CD14-positive monocyte (primary cell): ENCODE results near the gene CAPN13. TPM values are rescaled to one million over a fixed set of nuclear protein-coding genes. Genes with fewer than 3 reads are reported as not detected.

Source experiments
- DNase-seq, 3 donors: peaks; one replicate each; pipeline ENCODE4 v3.0.0-alpha.2; 2011 to 2022
- H2AFZ ChIP-seq: 2 replicates; pipeline ENCODE4 v1.6.0; 2012; ENCODE audit warnings: mild to moderate bottlenecking, low read depth, low read length, inconsistent platforms; ENCODE audit not compliant: insufficient read depth, poor library complexity, severe bottlenecking
- H3K27ac ChIP-seq, 2 donors: 1 replicate in 1 of 2; 2 replicates in 1 of 2; pipeline ENCODE4 v1.5.1; 2012 to 2013; ENCODE audit warnings: low read length in 2 of 2, control low read depth in 1 of 2, inconsistent platforms in 1 of 2, low read depth in 1 of 2, mild to moderate bottlenecking in 1 of 2
- H3K27me3 ChIP-seq, 2 donors: one replicate each; pipeline versions ENCODE4 v1.6.0 to v1.6.1; 2011 to 2013; ENCODE audit warnings: low read length in 2 of 2; ENCODE audit not compliant: control insufficient read depth in 2 of 2, insufficient read depth in 2 of 2
- H3K36me3 ChIP-seq, 2 donors: replicated peaks in 1 of 2; 1 replicate in 1 of 2; 2 replicates in 1 of 2; pipeline versions ENCODE4 v1.5.1 to v1.6.1; 2012 to 2013; ENCODE audit warnings: low read length in 2 of 2, control low read depth in 1 of 2, inconsistent platforms in 1 of 2, mild to moderate bottlenecking in 1 of 2; ENCODE audit not compliant: insufficient read depth in 2 of 2, control insufficient read depth in 1 of 2
- H3K4me1 ChIP-seq, 2 donors: 1 replicate in 1 of 2; 2 replicates in 1 of 2; pipeline versions ENCODE4 v1.5.1 to v1.6.1; 2012 to 2013; ENCODE audit warnings: low read length in 2 of 2, control low read depth in 1 of 2, inconsistent platforms in 1 of 2, mild to moderate bottlenecking in 1 of 2, moderate library complexity in 1 of 2; ENCODE audit not compliant: insufficient read depth in 2 of 2, control insufficient read depth in 1 of 2
- H3K4me2 ChIP-seq: replicated peaks from 2 replicates; pipeline ENCODE3; 2012; ENCODE audit warnings: low read length, moderate library complexity, mild to moderate bottlenecking; ENCODE audit not compliant: poor library complexity, severe bottlenecking; ENCODE audit errors: extremely low read depth
- H3K4me3 ChIP-seq, 3 experiments: fragments of 200-600 bp in 1 of 3; sonication (generic) in 1 of 3; replicated peaks in 1 of 3; 1 replicate in 2 of 3; 2 replicates in 1 of 3; pipeline ENCODE4 v1.5.1; 2011 to 2013; ENCODE audit warnings: low read length in 3 of 3, mild to moderate bottlenecking in 3 of 3, control low read depth in 2 of 3, low read depth in 2 of 3, inconsistent platforms in 1 of 3, moderate library complexity in 1 of 3
- H3K79me2 ChIP-seq: 2 replicates; pipeline ENCODE4 v1.6.0; 2012; ENCODE audit warnings: mild to moderate bottlenecking, control low read depth, inconsistent platforms, low read length, moderate library complexity; ENCODE audit not compliant: insufficient read depth
- H3K9ac ChIP-seq: 2 replicates; pipeline ENCODE4 v1.6.0; 2017; ENCODE audit warnings: low read length, mild to moderate bottlenecking; ENCODE audit not compliant: insufficient read depth, poor library complexity, severe bottlenecking
- H3K9me3 ChIP-seq, 2 donors: replicated peaks in 1 of 2; 1 replicate in 1 of 2; 2 replicates in 1 of 2; pipeline versions ENCODE4 v1.5.1 to v1.6.1; 2012 to 2013; ENCODE audit warnings: low read length in 2 of 2, control low read depth in 1 of 2; ENCODE audit not compliant: control insufficient read depth in 1 of 2, insufficient read depth in 1 of 2
- H4K20me1 ChIP-seq: 2 replicates; pipeline ENCODE4 v1.6.0; 2012; ENCODE audit warnings: mild to moderate bottlenecking, low read length, control low read depth, moderate library complexity; ENCODE audit not compliant: insufficient read depth
- H3K27ac Mint-ChIP-seq, 7 donors: one replicate each; pipeline ENCODE4 v1.8.0; 2020; ENCODE audit warnings: mild to moderate bottlenecking in 7 of 7, mixed read lengths in 7 of 7, moderate library complexity in 6 of 7, inconsistent platforms in 2 of 7
- H3K27me3 Mint-ChIP-seq, 3 donors: one replicate each; pipeline ENCODE4 v1.8.0; 2021 to 2022; ENCODE audit warnings: low read depth in 3 of 3, mild to moderate bottlenecking in 3 of 3, mixed read lengths in 3 of 3, moderate library complexity in 3 of 3, inconsistent platforms in 1 of 3
- H3K36me3 Mint-ChIP-seq, 2 donors: one replicate each; pipeline ENCODE4 v1.8.0; 2020; ENCODE audit warnings: mixed read lengths in 2 of 2, inconsistent platforms in 1 of 2, mild to moderate bottlenecking in 1 of 2
- H3K4me1 Mint-ChIP-seq: one replicate; pipeline ENCODE4 v1.8.0; 2020; ENCODE audit warnings: mild to moderate bottlenecking, mixed read lengths
- H3K4me3 Mint-ChIP-seq, 2 donors: one replicate each; pipeline ENCODE4 v1.8.0; 2020; ENCODE audit warnings: mild to moderate bottlenecking in 2 of 2, mixed read lengths in 2 of 2, moderate library complexity in 1 of 2
- H3K9me3 Mint-ChIP-seq, 7 donors: one replicate each; pipeline ENCODE4 v1.8.0; 2020 to 2022; ENCODE audit warnings: mixed read lengths in 7 of 7, mild to moderate bottlenecking in 6 of 7, moderate library complexity in 6 of 7, inconsistent platforms in 2 of 7
- CTCF ChIP-seq: fragments of 200-600 bp; IDR thresholded peaks from one replicate; pipeline ENCODE4 v1.8.0; 2022; ENCODE audit warnings: antibody characterized with exemption, mild to moderate bottlenecking
- WGBS: methylation state at CpG from one replicate; pipeline ENCODE4 v1.1.5; 2013; ENCODE audit warnings: missing lambda C conversion rate; ENCODE audit not compliant: insufficient coverage; 5-methylcytosine and 5-hydroxymethylcytosine counted together
- intact Hi-C, 2 donors: fragments of 100-400 bp; cut with micrococcal nuclease; formaldehyde crosslinking; loops; one replicate each; pipeline versions ENCODE4 v1.15.0 to v1.15.1; 2023
- polyA plus RNA-seq, 3 donors: library from polyadenylated mRNA; depleted of rRNA in 1 of 3; unstranded in 2 of 3; stranded (reverse) in 1 of 3; fragments of 300-500 nt in 2 of 3; fragments of >200 nt in 1 of 3; fragmentation: Illumina TruSeq in 2 of 3; gene quantifications; 1 replicate in 2 of 3; 2 replicates in 1 of 3; pipeline ENCODE4 v1.2.3, GENCODE V29; 2012 to 2021

CAPN13 gene
- polyA plus RNA-seq, 3 donors, result not detected

- no peak overlapping the region for H3K4me2 ChIP-seq
These were observed 4.6 kb downstream of the CAPN13 start for GRCh38 chr2:30802611-30803010.

GRCh38 chr2:30801821-30802455 is 5.3 kb downstream of the CAPN13 start:
- no peak overlapping the region for H3K9ac ChIP-seq
- H3K27me3 ChIP-seq, result no peaks in the 10 kb centered on the region
- no peak overlapping the region for H3K4me2 ChIP-seq
- no peaks in the 10 kb centered on the region for H4K20me1 ChIP-seq
- no peak for TF ChIP-seq CTCF
- Mint-ChIP-seq H3K4me3 (no peak overlapping the region), H3K4me1 (peaks cover 11% of the 10 kb centered on the region), H3K9me3 (no peaks in the 10 kb centered on the region), H3K27ac (peak overlapping the region in 1 of 7 donors; percentile 78), H3K27me3 (peaks cover 0 to 6% (median 4%) of the 10 kb centered on the region in 3 donors), H3K36me3 (no peaks in the 10 kb centered on the region)
- no peaks in the 10 kb centered on the region for H3K36me3 ChIP-seq
- no peak overlapping the region for H2AFZ ChIP-seq
- H3K9me3 ChIP-seq, result no peaks in the 10 kb centered on the region
- peaks cover 8 to 12% of the 10 kb centered on the region in 2 donors for H3K4me1 ChIP-seq
- no peak for DNase-seq
- intact Hi-C loops, result no loop called here
- H3K4me3 ChIP-seq, result no peak overlapping the region
- no peak overlapping the region for H3K27ac ChIP-seq
- 92% methylated on average over 12 of the region's 13 CpGs for WGBS
- H3K79me2 ChIP-seq, result no peaks in the 10 kb centered on the region

More at GRCh38 chr2:30802611-30803010, 4.6 kb downstream of the CAPN13 start:
- no peak overlapping the region for H3K4me3 Mint-ChIP-seq
- H2AFZ ChIP-seq, result no peak overlapping the region
- no peak overlapping the region for H3K9ac ChIP-seq
- no peaks in the 10 kb centered on the region for H3K9me3 Mint-ChIP-seq
- H3K27ac Mint-ChIP-seq, result no peak overlapping the region
- no peak overlapping the region for H3K4me3 ChIP-seq
- H3K4me1 Mint-ChIP-seq, result peaks cover 11% of the 10 kb centered on the region
- no peaks in the 10 kb centered on the region for H3K9me3 ChIP-seq
- no peaks in the 10 kb centered on the region for H3K36me3 Mint-ChIP-seq
- intact Hi-C loops, result no loop called here
- 100% methylated on average over 1 of the region's 4 CpGs for WGBS
- peaks cover 0 to 6% (median 4%) of the 10 kb centered on the region in 3 donors for H3K27me3 Mint-ChIP-seq
- H3K4me1 ChIP-seq, result peaks cover 8 to 12% of the 10 kb centered on the region in 2 donors
- no peaks in the 10 kb centered on the region for H4K20me1 ChIP-seq
- DNase-seq, result no peak
- H3K27ac ChIP-seq, result no peak overlapping the region
- no peak for TF ChIP-seq CTCF
- H3K36me3 ChIP-seq, result no peaks in the 10 kb centered on the region
- H3K79me2 ChIP-seq, result no peaks in the 10 kb centered on the region
- no peaks in the 10 kb centered on the region for H3K27me3 ChIP-seq
